HepG2 (cell line): ENCODE data around the gene KRTAP10-8. TPM values are rescaled to one million over a fixed set of nuclear protein-coding genes. Genes with fewer than 3 reads are reported as not detected.

ENCODE experiments used
- ATAC-seq: fragments of 200-7000 bp; cut with Tn5 transposase; 3 replicates; pipeline ENCODE4 v1.9.1; 2020; ENCODE audit warnings: mild to moderate bottlenecking, moderate library complexity
- BruUV-seq: library from RNA; stranded (reverse); fragments of 400-500 nt; replicated peaks from 2 replicates; lab custom pipeline; 2021; lab: Mats Ljungman, UMichigan
- CTCF ChIA-PET: fragments of 300-600 bp; formaldehyde crosslinking; extraction: SDS; loops from one replicate; lab custom pipeline; 2021; ENCODE audit warnings: low total read pairs, inconsistent platforms, low intra/inter-chr PET ratio; lab: Yijun Ruan, JAX
- POLR2A ChIA-PET: fragments of 350-600 bp; sonication (Branson Sonifier 250); formaldehyde crosslinking; loops from one replicate; lab custom pipeline; 2020; ENCODE audit warnings: antibody characterized with exemption, inconsistent platforms; lab: Yijun Ruan, JAX
- DNase-seq: peaks from one replicate; pipeline ENCODE4 v3.0.0-alpha.2; 2015; ENCODE audit warnings: low spot score
- FAIRE-seq: peaks from 3 replicates; lab custom pipeline; 2011; peaks lifted over from hg19 to GRCh38; lab: Jason Lieb, UNC
- H2AFZ ChIP-seq: one replicate; pipeline ENCODE4 v1.6.1; 2011; ENCODE audit warnings: low read length, inconsistent platforms
- H3K27ac ChIP-seq: fragments of 300-600 bp; 3 replicates; pipeline ENCODE4 v1.8.0; 2011; ENCODE audit warnings: mixed run types, mild to moderate bottlenecking, mixed read lengths, low read length, inconsistent platforms; ENCODE audit not compliant: insufficient read depth; ENCODE audit errors: extremely low read length
- H3K27me3 ChIP-seq, 2 experiments: fragments of 200-600 bp in 1 of 2; 2 replicates in 1 of 2; 3 replicates in 1 of 2; pipeline versions ENCODE4 v1.6.0 to v1.8.0; 2011; ENCODE audit warnings: low read length in 2 of 2, mild to moderate bottlenecking in 2 of 2, moderate library complexity in 2 of 2, inconsistent platforms in 1 of 2; ENCODE audit not compliant: insufficient read depth in 2 of 2, control insufficient read depth in 1 of 2
- H3K36me3 ChIP-seq, 2 experiments: fragments of 200-600 bp in 1 of 2; replicated peaks in 1 of 2; 2 replicates in 1 of 2; 3 replicates in 1 of 2; pipeline versions ENCODE4 v1.5.1 to v1.8.0; 2011; ENCODE audit warnings: low read length in 2 of 2, inconsistent platforms in 1 of 2; ENCODE audit not compliant: insufficient read depth in 2 of 2, control insufficient read depth in 1 of 2
- H3K4me1 ChIP-seq: 2 replicates; pipeline ENCODE4 v1.5.1; 2012; ENCODE audit warnings: low read length, inconsistent platforms; ENCODE audit not compliant: insufficient read depth
- H3K4me2 ChIP-seq: 2 replicates; pipeline ENCODE4 v1.6.0; 2011; ENCODE audit warnings: low read depth, low read length, inconsistent platforms
- H3K4me3 ChIP-seq, 3 experiments: fragments of 200-600 bp in 1 of 3; sonication (generic), shearing (Covaris generic) in 1 of 3; replicated peaks in 1 of 3; 2 replicates each; pipeline ENCODE4 v1.5.1; 2011 to 2016; ENCODE audit warnings: low read length in 3 of 3, inconsistent platforms in 2 of 3, low read depth in 2 of 3, mild to moderate bottlenecking in 2 of 3, control low read depth in 1 of 3, mixed read lengths in 1 of 3; ENCODE audit not compliant: insufficient read depth in 1 of 3
- H3K79me2 ChIP-seq: one replicate; pipeline ENCODE4 v1.6.1; 2011; ENCODE audit warnings: low read length, inconsistent platforms; ENCODE audit not compliant: insufficient read depth
- H3K9ac ChIP-seq: 2 replicates; pipeline ENCODE4 v1.6.0; 2011; ENCODE audit warnings: mild to moderate bottlenecking, low read depth, low read length, inconsistent platforms; ENCODE audit not compliant: insufficient read depth
- H3K9me3 ChIP-seq: 2 replicates; pipeline ENCODE4 v1.5.1; 2012; ENCODE audit warnings: mild to moderate bottlenecking, low read length
- H4K20me1 ChIP-seq: 2 replicates; pipeline ENCODE4 v1.6.0; 2011; ENCODE audit warnings: inconsistent platforms, mild to moderate bottlenecking, low read length, moderate library complexity; ENCODE audit not compliant: insufficient read depth
- CC2D1A ChIP-seq: sonication (generic); formaldehyde crosslinking; IDR thresholded peaks from 2 replicates; pipeline ENCODE4 v1.8.1; 2023; ENCODE audit warnings: mild to moderate bottlenecking, missing genetic modification reagents
- CENPX ChIP-seq: sonication (generic); formaldehyde crosslinking; IDR thresholded peaks from 2 replicates; pipeline ENCODE4 v1.9.0; 2021; ENCODE audit warnings: mild to moderate bottlenecking, missing genetic modification reagents, moderate library complexity
- MYNN ChIP-seq: sonication (generic); formaldehyde crosslinking; IDR thresholded peaks from 2 replicates; pipeline ENCODE4 v1.4.0; 2020; ENCODE audit warnings: mild to moderate bottlenecking, low read depth, missing genetic modification reagents
- PAXIP1 ChIP-seq: sonication (generic); formaldehyde crosslinking; conservative IDR thresholded peaks from 2 replicates; pipeline ENCODE4 v1.4.0; 2020; ENCODE audit warnings: mild to moderate bottlenecking, missing genetic modification reagents, moderate library complexity
- RFX1 ChIP-seq: fragments of 450-650 bp; IDR thresholded peaks from 2 replicates; pipeline ENCODE4 v1.6.1; 2017
- SMAD3 ChIP-seq: sonication (generic); formaldehyde crosslinking; IDR thresholded peaks from 2 replicates; pipeline ENCODE4 v1.4.0; 2020; ENCODE audit warnings: missing genetic modification reagents
- SRY ChIP-seq: sonication (generic); formaldehyde crosslinking; IDR thresholded peaks from 2 replicates; pipeline ENCODE4 v1.8.0; 2022; ENCODE audit warnings: mild to moderate bottlenecking, missing genetic modification reagents
- TAF1 ChIP-seq: sonication (generic); formaldehyde crosslinking; IDR thresholded peaks from 2 replicates; pipeline ENCODE4 v1.4.0; 2020; ENCODE audit warnings: missing genetic modification reagents
- XBP1 ChIP-seq: sonication (generic); formaldehyde crosslinking; IDR thresholded peaks from 2 replicates; pipeline ENCODE4 v1.5.0; 2020; ENCODE audit warnings: missing genetic modification reagents
- ZBTB4 ChIP-seq: sonication (generic); formaldehyde crosslinking; IDR thresholded peaks from 2 replicates; pipeline ENCODE4 v1.4.0; 2020; ENCODE audit warnings: missing genetic modification reagents, mild to moderate bottlenecking, borderline replicate concordance
- ZMYM2 ChIP-seq: sonication (generic); formaldehyde crosslinking; IDR thresholded peaks from 2 replicates; pipeline ENCODE4 v1.8.0; 2022; ENCODE audit warnings: mild to moderate bottlenecking, missing genetic modification reagents
- ZNF317 ChIP-seq: sonication (generic); formaldehyde crosslinking; IDR thresholded peaks from 2 replicates; pipeline ENCODE4 v1.5.0; 2020; ENCODE audit warnings: mild to moderate bottlenecking, missing genetic modification reagents
- ZNF703 ChIP-seq: sonication (generic); formaldehyde crosslinking; IDR thresholded peaks from 2 replicates; pipeline ENCODE4 v1.5.1; 2020; ENCODE audit warnings: missing genetic modification reagents, mild to moderate bottlenecking, moderate library complexity, borderline replicate concordance
- ZNF724P ChIP-seq: sonication (generic); formaldehyde crosslinking; IDR thresholded peaks from 2 replicates; pipeline ENCODE4 v1.8.0; 2022; ENCODE audit warnings: missing genetic modification reagents, borderline replicate concordance
- ZNF788 ChIP-seq: sonication (generic); formaldehyde crosslinking; IDR thresholded peaks from 2 replicates; pipeline ENCODE4 v1.5.0; 2020; ENCODE audit warnings: mild to moderate bottlenecking, missing genetic modification reagents, borderline replicate concordance
- ZSCAN22 ChIP-seq: sonication (generic); formaldehyde crosslinking; IDR thresholded peaks from 2 replicates; pipeline ENCODE4 v1.4.0; 2020; ENCODE audit warnings: mild to moderate bottlenecking, missing genetic modification reagents
- ZSCAN30 ChIP-seq: sonication (generic); formaldehyde crosslinking; IDR thresholded peaks from 2 replicates; pipeline ENCODE4 v1.5.0; 2020; ENCODE audit warnings: mild to moderate bottlenecking, missing genetic modification reagents
- WGBS: methylation state at CpG from one replicate; pipeline ENCODE4 v1.1.6; 2017; ENCODE audit warnings: low lambda C conversion rate; 5-methylcytosine and 5-hydroxymethylcytosine counted together
- in situ Hi-C: cut with HindIII; loops from 2 replicates; pipeline ENCODE4 v1.10.0; 2017; ENCODE audit warnings: low pct_unique_long_range_greater_than_20kb; ENCODE audit not compliant: extremely low pct_ligation_motif_present
- intact Hi-C: fragments of 100-400 bp; cut with micrococcal nuclease; formaldehyde crosslinking; loops from one replicate; pipeline ENCODE4 v1.10.0; 2022; ENCODE audit not compliant: unreplicated experiment
- polyA plus RNA-seq, 8 experiments: library from polyadenylated mRNA; depleted of rRNA in 3 of 8; stranded (reverse) in 7 of 8; unstranded in 1 of 8; fragments of >200 nt; fragmentation: Illumina TruSeq in 4 of 8; extraction: Trizol in 4 of 8; gene quantifications; 2 replicates each; pipeline versions ENCODE4 v1.2.1 to v1.2.3, GENCODE V29; 2011 to 2016; ENCODE audit warnings: low read depth in 4 of 8, missing spikeins in 1 of 8, mixed read lengths in 1 of 8; ENCODE audit not compliant: insufficient read depth in 1 of 8
- total RNA-seq, 5 experiments: library from RNA; depleted of rRNA; stranded (reverse); fragments of >200 nt; fragmentation: Illumina TruSeq; extraction: Trizol; gene quantifications; 2 replicates each; pipeline ENCODE4 v1.2.3, GENCODE V29; 2016; ENCODE audit warnings: low read depth in 1 of 5

The KRTAP10-8 gene
- total and polyA plus RNA-seq, 2 of the 13 experiments (the other 11 are each of a cell fraction or from before 2014, with no cell fraction given) = not detected

GRCh38 chr21:44575307-44576024 lies 36.4 kb upstream of the KRTAP10-8 start:
- intact Hi-C loops = no loop called here
- Histone ChIP-seq H2AFZ (no peak overlapping the region), H3K9ac (no peak overlapping the region), H3K4me1 (peaks cover 32% of the 10 kb centered on the region), H3K27me3 (no peaks in the 10 kb centered on the region), H3K4me2 (peak overlapping the region; percentile 75), H3K27ac (peak overlapping the region; percentile 32), H3K36me3 (no peaks in the 10 kb centered on the region), H3K4me3 (no peak overlapping the region), H4K20me1 (no peaks in the 10 kb centered on the region), H3K9me3 (peaks cover 14% of the 10 kb centered on the region), H3K79me2 (no peaks in the 10 kb centered on the region)
- BruUV-seq = no TSS peak
- ATAC-seq = no peak; the same call in 2 of the 3 replicates
- CTCF ChIA-PET = no interaction called here
- POLR2A ChIA-PET = no interaction called here
- DNase-seq = no peak
- in situ Hi-C loops = no loop called here
- FAIRE-seq = no peak
- WGBS = 94% methylated on average over 16 of the region's 20 CpGs
- TF ChIP-seq ZMYM2 (CRISPR knock-in tag) (0 out of 2 replicates have a peak, but pooled peaks have one; percentile 7), ZNF703 (CRISPR knock-in tag) (no peak), ZSCAN30 (CRISPR knock-in tag) (no peak), XBP1 (CRISPR knock-in tag) (no peak), ZNF788 (no peak), CENPX (CRISPR knock-in tag) (no peak), CC2D1A (no peak), RFX1 (no peak), ZNF317 (CRISPR knock-in tag) (0 out of 2 replicates have a peak, but pooled peaks have one; percentile 94), SMAD3 (CRISPR knock-in tag) (no peak), SRY (CRISPR knock-in tag) (0 out of 2 replicates have a peak, but pooled peaks have one; percentile 31), ZBTB4 (peak; percentile 10; the same call in 1 of the 2 replicates), TAF1 (CRISPR knock-in tag) (no peak), ZNF724P (CRISPR knock-in tag) (0 out of 2 replicates have a peak, but pooled peaks have one; percentile 8), MYNN (no peak), PAXIP1 (peak; percentile 8; the same call in 1 of the 2 replicates), ZSCAN22 (no peak)
